GM21717 (cell line): ENCODE results near the gene NUDT13.
A peak's percentile ranks its signal among the peaks of the same experiment; 100 is the strongest.

Experiments used
- ATAC-seq: cut with Tn5 transposase; IDR thresholded peaks from one replicate; pipeline ENCODE4 v1.9.1; 2021; ENCODE audit warnings: mild to moderate bottlenecking, moderate library complexity; ENCODE audit not compliant: unreplicated experiment

Gene NUDT13

GRCh38 chr10:73110345-73110849, at the start of gene NUDT13:
Gene NUDT13, plus strand, starts transcription at chr10:73110455. Its CDS starts 3,911 bp downstream, at chr10:73114366.
- ATAC-seq, result no peak

- ATAC-seq, result no peak
These were observed 49.3 kb upstream of the NUDT13 start for GRCh38 chr10:73060738-73061635.

- ATAC-seq, result no peak
These were observed 48.5 kb upstream of the NUDT13 start for GRCh38 chr10:73061743-73062142.

- no peak for ATAC-seq
These were observed 44.8 kb upstream of the NUDT13 start for GRCh38 chr10:73065441-73065840.

GRCh38 chr10:73073627-73074026, 36.6 kb upstream of the NUDT13 start:
- ATAC-seq, result no peak

- no peak for ATAC-seq
These were observed 34.4 kb upstream of the NUDT13 start for GRCh38 chr10:73075829-73076228.

- ATAC-seq, result no peak
These were observed 33.7 kb upstream of the NUDT13 start for GRCh38 chr10:73076360-73077183.

- no peak for ATAC-seq
These were observed 30.3 kb upstream of the NUDT13 start for GRCh38 chr10:73079779-73080541.

GRCh38 chr10:73083221-73083620, 27.0 kb upstream of the NUDT13 start:
- ATAC-seq, result no peak

GRCh38 chr10:73084209-73084608, 26.0 kb upstream of the NUDT13 start:
- ATAC-seq, result no peak

GRCh38 chr10:73086816-73087215, 23.4 kb upstream of the NUDT13 start:
- ATAC-seq, result no peak

GRCh38 chr10:73088304-73088703, 22.0 kb upstream of the NUDT13 start:
- ATAC-seq, result no peak

GRCh38 chr10:73092830-73093229, 17.4 kb upstream of the NUDT13 start:
- no peak for ATAC-seq

GRCh38 chr10:73093922-73094850, 16.1 kb upstream of the NUDT13 start:
- ATAC-seq, result no peak

GRCh38 chr10:73094986-73095480, 15.2 kb upstream of the NUDT13 start:
- ATAC-seq, result no peak

- no peak for ATAC-seq
These were observed 14.7 kb upstream of the NUDT13 start for GRCh38 chr10:73095481-73096021.

GRCh38 chr10:73096041-73096448, 14.2 kb upstream of the NUDT13 start:
- ATAC-seq, result peak; percentile 32

GRCh38 chr10:73096449-73097304, 13.6 kb upstream of the NUDT13 start, which contains the start of gene P4HA1:
Gene P4HA1, minus strand, starts transcription at chr10:73096866. Its CDS starts 21,983 bp downstream, at chr10:73074883.
- ATAC-seq, result peak; percentile 71
